DOHH2 (cell line): Measurements from ENCODE around the gene PEAR1.

Experiments
- H3F3A ChIP-seq: fragments of 200-600 bp; sonication (generic), shearing (Covaris generic); 2 replicates; pipeline ENCODE4 v1.6.0; 2016; ENCODE audit warnings: antibody characterized with exemption, mild to moderate bottlenecking; ENCODE audit not compliant: control insufficient read depth, insufficient read depth
- H3K27ac ChIP-seq: fragments of 200-600 bp; sonication (generic); 2 replicates; pipeline ENCODE4 v1.5.1; 2014; ENCODE audit warnings: low read depth, mild to moderate bottlenecking, low read length, moderate library complexity
- H3K27me3 ChIP-seq: fragments of 200-600 bp; sonication (generic); 2 replicates; pipeline ENCODE4 v1.6.1; 2014; ENCODE audit warnings: mild to moderate bottlenecking, low read length, mixed read lengths; ENCODE audit not compliant: control insufficient read depth
- H3K36me3 ChIP-seq: fragments of 200-600 bp; sonication (generic); 2 replicates; pipeline ENCODE4 v1.6.1; 2014; ENCODE audit warnings: mild to moderate bottlenecking, low read length, moderate library complexity, mixed read lengths; ENCODE audit not compliant: control insufficient read depth
- H3K4me1 ChIP-seq: fragments of 200-600 bp; sonication (generic); 2 replicates; pipeline ENCODE4 v1.6.1; 2014; ENCODE audit warnings: mild to moderate bottlenecking, low read length, mixed read lengths; ENCODE audit not compliant: control insufficient read depth
- H3K4me2 ChIP-seq: fragments of 200-600 bp; sonication (generic); 2 replicates; pipeline ENCODE4 v1.6.0; 2014; ENCODE audit warnings: mild to moderate bottlenecking, low read length, moderate library complexity
- H3K4me3 ChIP-seq: fragments of 200-600 bp; sonication (generic); 2 replicates; pipeline ENCODE4 v1.5.1; 2014; ENCODE audit warnings: mild to moderate bottlenecking, low read length, mixed read lengths
- H3K79me2 ChIP-seq: fragments of 200-600 bp; sonication (generic); 2 replicates; pipeline ENCODE4 v1.6.1; 2014; ENCODE audit warnings: mild to moderate bottlenecking, low read length, mixed read lengths; ENCODE audit not compliant: control insufficient read depth
- H3K9me2 ChIP-seq: fragments of 200-600 bp; sonication (generic); replicated peaks from 2 replicates; pipeline ENCODE4 v1.6.1; 2014; ENCODE audit warnings: mild to moderate bottlenecking, low read length, mixed read lengths; ENCODE audit not compliant: control insufficient read depth
- H3K9me3 ChIP-seq: fragments of 200-600 bp; sonication (generic); 2 replicates; pipeline ENCODE4 v1.6.1; 2014; ENCODE audit warnings: antibody characterized with exemption, low read length, mixed read lengths; ENCODE audit not compliant: control insufficient read depth, insufficient read depth
- H4K20me1 ChIP-seq: fragments of 200-600 bp; sonication (generic); 2 replicates; pipeline ENCODE4 v1.6.0; 2014; ENCODE audit warnings: low read depth, mild to moderate bottlenecking, antibody characterized with exemption, low read length, moderate library complexity; ENCODE audit not compliant: control insufficient read depth, insufficient read depth
- CTCF ChIP-seq: fragments of 200-600 bp; sonication (generic); IDR thresholded peaks from one replicate; pipeline ENCODE4 v1.5.1; 2014; ENCODE audit warnings: antibody characterized with exemption, mild to moderate bottlenecking, low read depth, low read length; ENCODE audit not compliant: poor library complexity, severe bottlenecking
- EZH2phosphoT487 ChIP-seq: fragments of 200-600 bp; sonication (generic); IDR thresholded peaks from 2 replicates; pipeline ENCODE4 v1.6.1; 2017; ENCODE audit warnings: borderline replicate concordance, mild to moderate bottlenecking, antibody characterized with exemption, low read length, moderate library complexity, mixed read lengths

Gene PEAR1

GRCh38 chr1:156964441-156964840 is 70.9 kb downstream of the PEAR1 start:
- H3F3A ChIP-seq: no peaks in the 10 kb centered on the region
- H3K79me2 ChIP-seq: no peaks in the 10 kb centered on the region
- H3K36me3 ChIP-seq: peaks cover 10% of the 10 kb centered on the region
- H3K9me2 ChIP-seq: no peaks in the 10 kb centered on the region
- H4K20me1 ChIP-seq: no peaks in the 10 kb centered on the region
- peaks cover 23% of the 10 kb centered on the region for H3K4me1 ChIP-seq
- H3K27me3 ChIP-seq: no peaks in the 10 kb centered on the region
- H3K4me2 ChIP-seq: no peak overlapping the region
- no peak overlapping the region for H3K27ac ChIP-seq
- no peaks in the 10 kb centered on the region for H3K9me3 ChIP-seq
- no peak overlapping the region for H3K4me3 ChIP-seq
- TF ChIP-seq EZH2phosphoT487 (no peak), CTCF (no peak)
